Measurements from ENCODE around the gene ADGRD2. TPM values are rescaled to one million over a fixed set of nuclear protein-coding genes. Genes with fewer than 3 reads are reported as not detected.

ADGRD2 gene
- total RNA-seq, 1 experiment from 2014 or later: 1.5 TPM

DNA sequence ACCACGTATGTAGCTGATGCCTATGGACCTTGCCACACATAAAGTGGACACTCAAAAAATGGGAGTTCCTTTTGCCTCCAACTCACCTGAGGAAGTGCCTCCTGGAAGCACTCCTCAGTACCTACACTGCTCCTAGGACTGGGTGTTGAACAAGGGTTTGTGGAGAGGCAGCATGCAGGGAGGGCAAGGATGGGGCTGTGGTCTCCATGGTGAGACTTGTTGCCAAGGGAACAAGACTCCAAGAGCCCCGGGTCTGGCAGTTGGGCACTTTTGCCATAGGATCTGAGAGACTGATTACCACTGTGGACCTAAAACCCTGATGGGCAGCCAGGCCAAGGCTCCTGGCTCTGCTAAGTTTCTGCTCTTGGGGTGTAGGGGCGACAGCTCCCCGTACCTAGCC lies 63.9 kb downstream of the ADGRD2 start:
- no peaks in the 10 kb centered on the region for H3K79me1 ChIP-seq (ENCODE audit: insufficient read depth, low read depth, low read length, poor library complexity, severe bottlenecking)
- H3K27ac Mint-ChIP-seq: peak overlapping the region in 1 of 3 experiments; percentile 88; a peak in 2 of 7 replicates
- H3K4me3 Mint-ChIP-seq: no peak overlapping the region
- H4K5ac ChIP-seq (ENCODE audit: insufficient read length, low read depth, low read length): no peak overlapping the region
- no peak overlapping the region for H4K8ac ChIP-seq (replicated peaks; ENCODE audit: insufficient read length, low read depth, low read length)
- no peak overlapping the region for H2AK5ac ChIP-seq (ENCODE audit: insufficient read length, low read length)
- no peak overlapping the region for H2BK120ac ChIP-seq (ENCODE audit: low read depth, low read length, poor library complexity, severe bottlenecking)
- no peak overlapping the region for H3K18ac ChIP-seq (ENCODE audit: insufficient read length, low read depth, low read length)
- H3T11ph ChIP-seq (ENCODE audit: low read length): no peak overlapping the region
- no peak overlapping the region for H2AFZ ChIP-seq (ENCODE audit: low read length)
- no peak overlapping the region for H2BK20ac ChIP-seq (ENCODE audit: low read depth, low read length, poor library complexity, severe bottlenecking)
- no peaks in the 10 kb centered on the region for H3K4me1 ChIP-seq (ENCODE audit: insufficient read depth, low read length)
- H3K79me2 ChIP-seq (ENCODE audit: insufficient read depth, low read length): no peaks in the 10 kb centered on the region
- H3K4ac ChIP-seq (ENCODE audit: low read depth, low read length): no peak overlapping the region
- no peaks in the 10 kb centered on the region for H3K9me3 Mint-ChIP-seq
- peaks cover 1 to 10% (median 6%) of the 10 kb centered on the region in 3 experiments; a peak in 4 of 7 replicates for H3K36me3 Mint-ChIP-seq (ENCODE audit: insufficient read depth in 1 of 3, low read depth in 3 of 3)
- H3K14ac ChIP-seq (ENCODE audit: insufficient read depth, low read length): no peak overlapping the region
- no peak overlapping the region for H4K91ac ChIP-seq (ENCODE audit: insufficient read length, low read depth, low read length)
- no peak overlapping the region for H2BK15ac ChIP-seq (ENCODE audit: low read depth, low read length)
- WGBS (ENCODE audit: extremely low coverage, insufficient read length, low lambda C conversion rate): no CpG with 5 or more reads among the region's 4 CpGs
- no peak overlapping the region for H3K27ac ChIP-seq (ENCODE audit: insufficient read length, low read depth, low read length)
- H2BK5ac ChIP-seq (ENCODE audit: insufficient read length, low read length): no peak overlapping the region
- H3K4me2 ChIP-seq (ENCODE audit: insufficient read depth, insufficient read length, low read length): no peak overlapping the region
- no peak overlapping the region for H3K9ac ChIP-seq (ENCODE audit: extremely low read depth, insufficient read length, low read length)
- no peaks in the 10 kb centered on the region for H3K9me3 ChIP-seq (ENCODE audit: control insufficient read depth, low read depth, low read length)
- H3K23ac ChIP-seq (ENCODE audit: insufficient read length, low read depth, low read length): no peak overlapping the region
- H3K23me2 ChIP-seq (ENCODE audit: insufficient read length, low read depth, low read length, poor library complexity, severe bottlenecking): no peaks in the 10 kb centered on the region
- TF ChIP-seq, protein P1, sequence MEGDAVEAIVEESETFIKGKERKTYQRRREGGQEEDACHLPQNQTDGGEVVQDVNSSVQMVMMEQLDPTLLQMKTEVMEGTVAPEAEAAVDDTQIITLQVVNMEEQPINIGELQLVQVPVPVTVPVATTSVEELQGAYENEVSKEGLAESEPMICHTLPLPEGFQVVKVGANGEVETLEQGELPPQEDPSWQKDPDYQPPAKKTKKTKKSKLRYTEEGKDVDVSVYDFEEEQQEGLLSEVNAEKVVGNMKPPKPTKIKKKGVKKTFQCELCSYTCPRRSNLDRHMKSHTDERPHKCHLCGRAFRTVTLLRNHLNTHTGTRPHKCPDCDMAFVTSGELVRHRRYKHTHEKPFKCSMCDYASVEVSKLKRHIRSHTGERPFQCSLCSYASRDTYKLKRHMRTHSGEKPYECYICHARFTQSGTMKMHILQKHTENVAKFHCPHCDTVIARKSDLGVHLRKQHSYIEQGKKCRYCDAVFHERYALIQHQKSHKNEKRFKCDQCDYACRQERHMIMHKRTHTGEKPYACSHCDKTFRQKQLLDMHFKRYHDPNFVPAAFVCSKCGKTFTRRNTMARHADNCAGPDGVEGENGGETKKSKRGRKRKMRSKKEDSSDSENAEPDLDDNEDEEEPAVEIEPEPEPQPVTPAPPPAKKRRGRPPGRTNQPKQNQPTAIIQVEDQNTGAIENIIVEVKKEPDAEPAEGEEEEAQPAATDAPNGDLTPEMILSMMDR (conservative IDR thresholded peaks at IDR 0.05): no peak
- H3K27me3 Mint-ChIP-seq (ENCODE audit: low read depth): peaks cover 2% of the 10 kb centered on the region
- H3K56ac ChIP-seq (ENCODE audit: insufficient read length, low read depth, low read length): no peak overlapping the region
- H2BK12ac ChIP-seq (ENCODE audit: insufficient read length, low read depth, low read length): no peak overlapping the region
- no peaks in the 10 kb centered on the region for H4K20me1 ChIP-seq (ENCODE audit: control insufficient read depth, insufficient read depth, insufficient read length)
- H3K27me3 ChIP-seq (ENCODE audit: insufficient read depth, low read length): no peaks in the 10 kb centered on the region
- DNase-seq: no peak
- peaks cover 2 to 23% of the 10 kb centered on the region in 2 experiments; a peak in 3 of 4 replicates for H3K4me1 Mint-ChIP-seq

Data from H9 (cell line).